GM12875 (cell line): ENCODE data around the gene IRF2BPL.

Experiments used
- H3K4me3 ChIP-seq: one replicate; pipeline ENCODE4 v1.5.1; 2011; ENCODE audit warnings: low read depth, low read length, control low read depth
- CTCF ChIP-seq: IDR thresholded peaks from 2 replicates; pipeline ENCODE4 v1.5.1; 2011; ENCODE audit warnings: low read depth, mild to moderate bottlenecking, control low read depth, inconsistent platforms, low read length, moderate library complexity, borderline replicate concordance; ENCODE audit not compliant: insufficient read depth

The IRF2BPL gene

GRCh38 chr14:77028384-77029231 is at the start of gene IRF2BPL:
IRF2BPL (minus strand) TSS chr14:77028708; CDS start chr14:77027792, 916 bp downstream.
- TF ChIP-seq CTCF: no peak
- peak within 1 kb of the TSS; percentile 93 for H3K4me3 ChIP-seq

- no peak for TF ChIP-seq CTCF
- no peak overlapping the region for H3K4me3 ChIP-seq
Observed at GRCh38 chr14:77077040-77077439, 48.5 kb upstream of the IRF2BPL start.

- no peak for TF ChIP-seq CTCF
- no peak overlapping the region for H3K4me3 ChIP-seq
Observed at GRCh38 chr14:77076113-77076631, 47.7 kb upstream of the IRF2BPL start.

- no peak overlapping the region for H3K4me3 ChIP-seq
- TF ChIP-seq CTCF: no peak
Observed at GRCh38 chr14:77074969-77075368, 46.5 kb upstream of the IRF2BPL start.

- H3K4me3 ChIP-seq: no peak overlapping the region
Observed at GRCh38 chr14:77071938-77072388, 43.5 kb upstream of the IRF2BPL start.

GRCh38 chr14:77069551-77069950 is 41.0 kb upstream of the IRF2BPL start:
- H3K4me3 ChIP-seq: no peak overlapping the region
- no peak for TF ChIP-seq CTCF

More at GRCh38 chr14:77071938-77072388, 43.5 kb upstream of the IRF2BPL start:
- TF ChIP-seq CTCF: no peak
